Liver (tissue), 3 donors: ENCODE results near the gene SET.

Source experiments
- GABPA ChIP-seq, 2 donors: IDR thresholded peaks in 1 of 2; conservative IDR thresholded peaks in 1 of 2; 2 replicates each; pipeline ENCODE4 v1.6.1; 2016; ENCODE audit warnings: antibody characterized with exemption in 2 of 2, mild to moderate bottlenecking in 1 of 2, moderate library complexity in 1 of 2
- JUND ChIP-seq, 2 donors: IDR thresholded peaks; 2 replicates each; pipeline ENCODE4 v1.6.1; 2016; ENCODE audit warnings: antibody characterized with exemption in 2 of 2
- SP1 ChIP-seq: IDR thresholded peaks from 2 replicates; pipeline ENCODE4 v1.6.1; 2018; ENCODE audit warnings: antibody characterized with exemption, mild to moderate bottlenecking
- TAF1 ChIP-seq: conservative IDR thresholded peaks from 2 replicates; pipeline ENCODE4 v1.6.1; 2016; ENCODE audit warnings: antibody characterized with exemption, mild to moderate bottlenecking
- YY1 ChIP-seq: IDR thresholded peaks from 2 replicates; pipeline ENCODE4 v1.6.1; 2016; ENCODE audit warnings: antibody characterized with exemption, mild to moderate bottlenecking
- TF ChIP-seq, protein P1 (sequence below): fragments of 150-350 bp; IDR thresholded peaks from 2 replicates; pipeline ENCODE4 v1.5.1; 2017; ENCODE audit warnings: improper control_type of control experiment, low read depth, low read length; ENCODE audit not compliant: missing input control
- TF ChIP-seq, protein P2 (sequence below): IDR thresholded peaks from 2 replicates; pipeline ENCODE4 v1.6.1; 2016; ENCODE audit warnings: antibody characterized with exemption
- donor health status: healthy.
- donor health status: healthy.

DNA sequence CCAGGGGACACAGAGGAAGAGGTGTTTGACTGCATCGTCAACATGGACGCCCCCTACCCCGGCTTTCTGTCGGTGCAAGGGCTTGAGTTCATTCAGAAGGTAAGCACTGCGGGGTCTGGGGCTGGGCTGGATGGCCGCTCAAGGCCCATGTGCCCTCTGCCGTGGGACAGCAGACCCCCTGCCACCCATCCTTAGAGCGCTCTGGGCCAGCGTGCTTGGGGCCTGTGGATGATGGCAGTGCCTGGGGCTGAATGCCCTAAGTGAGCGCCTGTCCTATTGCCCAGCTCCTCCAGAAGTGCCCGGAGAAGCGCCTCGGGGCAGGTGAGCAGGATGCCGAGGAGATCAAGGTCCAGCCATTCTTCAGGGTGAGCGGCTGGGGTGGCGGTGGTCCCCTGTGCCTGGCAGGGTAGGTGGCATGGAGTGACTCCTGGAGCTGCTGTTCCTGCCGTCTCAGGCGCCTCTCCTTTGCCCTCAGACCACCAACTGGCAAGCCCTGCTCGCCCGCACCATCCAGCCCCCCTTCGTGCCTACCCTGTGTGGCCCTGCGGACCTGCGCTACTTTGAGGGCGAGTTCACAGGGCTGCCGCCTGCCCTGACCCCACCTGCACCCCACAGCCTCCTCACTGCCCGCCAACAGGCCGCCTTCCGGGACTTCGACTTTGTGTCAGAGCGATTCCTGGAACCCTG is 31.0 kb downstream of the SET start:
- no peak for TF ChIP-seq YY1
- TF ChIP-seq, protein P1, sequence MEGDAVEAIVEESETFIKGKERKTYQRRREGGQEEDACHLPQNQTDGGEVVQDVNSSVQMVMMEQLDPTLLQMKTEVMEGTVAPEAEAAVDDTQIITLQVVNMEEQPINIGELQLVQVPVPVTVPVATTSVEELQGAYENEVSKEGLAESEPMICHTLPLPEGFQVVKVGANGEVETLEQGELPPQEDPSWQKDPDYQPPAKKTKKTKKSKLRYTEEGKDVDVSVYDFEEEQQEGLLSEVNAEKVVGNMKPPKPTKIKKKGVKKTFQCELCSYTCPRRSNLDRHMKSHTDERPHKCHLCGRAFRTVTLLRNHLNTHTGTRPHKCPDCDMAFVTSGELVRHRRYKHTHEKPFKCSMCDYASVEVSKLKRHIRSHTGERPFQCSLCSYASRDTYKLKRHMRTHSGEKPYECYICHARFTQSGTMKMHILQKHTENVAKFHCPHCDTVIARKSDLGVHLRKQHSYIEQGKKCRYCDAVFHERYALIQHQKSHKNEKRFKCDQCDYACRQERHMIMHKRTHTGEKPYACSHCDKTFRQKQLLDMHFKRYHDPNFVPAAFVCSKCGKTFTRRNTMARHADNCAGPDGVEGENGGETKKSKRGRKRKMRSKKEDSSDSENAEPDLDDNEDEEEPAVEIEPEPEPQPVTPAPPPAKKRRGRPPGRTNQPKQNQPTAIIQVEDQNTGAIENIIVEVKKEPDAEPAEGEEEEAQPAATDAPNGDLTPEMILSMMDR, result no peak
- TF ChIP-seq JUND (IDR thresholded peaks at IDR 0.05), result no peak
- TF ChIP-seq GABPA (IDR thresholded peaks at IDR 0.05 in 1 of 2, conservative IDR thresholded peaks at IDR 0.05 in 1 of 2), result no peak
- TF ChIP-seq TAF1, result no peak
- TF ChIP-seq SP1, result no peak
- TF ChIP-seq, protein P2, sequence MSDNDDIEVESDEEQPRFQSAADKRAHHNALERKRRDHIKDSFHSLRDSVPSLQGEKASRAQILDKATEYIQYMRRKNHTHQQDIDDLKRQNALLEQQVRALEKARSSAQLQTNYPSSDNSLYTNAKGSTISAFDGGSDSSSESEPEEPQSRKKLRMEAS, result no peak
